Liver (tissue), 9 donors: ENCODE results near the gene SLAIN2. TPM values are rescaled to one million over a fixed set of nuclear protein-coding genes. Genes with fewer than 3 reads are reported as not detected.
A peak's percentile ranks its signal among the peaks of the same experiment; 100 is the strongest.

Experiments
- DNase-seq: peaks from one replicate; pipeline ENCODE4 v3.0.0-alpha.2; 2017; ENCODE audit warnings: low spot score
- H3K27ac ChIP-seq, 2 donors: one replicate each; pipeline ENCODE4 v1.7.0; 2013; ENCODE audit warnings: inconsistent platforms in 2 of 2, low read length in 2 of 2, control low read depth in 1 of 2, low read depth in 1 of 2, mild to moderate bottlenecking in 1 of 2
- H3K27me3 ChIP-seq, 4 donors: one replicate each; pipeline versions ENCODE4 v1.6.1 to v1.7.0; 2013; ENCODE audit warnings: low read length in 3 of 4, inconsistent platforms in 1 of 4, mild to moderate bottlenecking in 1 of 4, moderate library complexity in 1 of 4; ENCODE audit not compliant: control insufficient read depth in 4 of 4, insufficient read depth in 4 of 4
- H3K36me3 ChIP-seq, 4 donors: one replicate each; pipeline versions ENCODE4 v1.6.1 to v1.7.0; 2013; ENCODE audit warnings: low read length in 3 of 4, mild to moderate bottlenecking in 3 of 4, low read depth in 1 of 4, moderate library complexity in 1 of 4; ENCODE audit not compliant: control insufficient read depth in 4 of 4, insufficient read depth in 3 of 4
- H3K4me1 ChIP-seq, 4 donors: one replicate each; pipeline versions ENCODE4 v1.6.1 to v1.7.0; 2013; ENCODE audit warnings: low read length in 3 of 4, mild to moderate bottlenecking in 3 of 4, moderate library complexity in 1 of 4; ENCODE audit not compliant: control insufficient read depth in 4 of 4, insufficient read depth in 4 of 4
- H3K4me3 ChIP-seq, 3 donors: one replicate each; pipeline versions ENCODE4 v1.6.1 to v1.7.0; 2013; ENCODE audit warnings: low read length in 3 of 3, control low read depth in 1 of 3, low read depth in 1 of 3, mild to moderate bottlenecking in 1 of 3
- H3K9ac ChIP-seq, 2 donors: one replicate each; pipeline ENCODE4 v1.7.0; 2013; ENCODE audit warnings: low read length in 2 of 2, mild to moderate bottlenecking in 2 of 2, moderate library complexity in 2 of 2, control low read depth in 1 of 2, low read depth in 1 of 2
- H3K9me3 ChIP-seq, 4 donors: one replicate each; pipeline versions ENCODE4 v1.6.1 to v1.7.0; 2013; ENCODE audit warnings: low read length in 3 of 4; ENCODE audit not compliant: control insufficient read depth in 4 of 4
- EGR1 ChIP-seq, 2 donors: IDR thresholded peaks; 2 replicates each; pipeline ENCODE4 v1.6.1; 2016 to 2018; ENCODE audit warnings: antibody characterized with exemption in 2 of 2, low read depth in 2 of 2
- FOXA1 ChIP-seq: IDR thresholded peaks from 2 replicates; pipeline ENCODE4 v1.6.1; 2016; ENCODE audit warnings: antibody characterized with exemption
- FOXA2 ChIP-seq: IDR thresholded peaks from 2 replicates; pipeline ENCODE4 v1.6.1; 2016; ENCODE audit warnings: antibody characterized with exemption
- HNF4A ChIP-seq, 2 donors: conservative IDR thresholded peaks; 2 replicates each; pipeline ENCODE4 v1.6.1; 2016; ENCODE audit warnings: antibody characterized with exemption in 2 of 2, mild to moderate bottlenecking in 2 of 2
- HNF4G ChIP-seq: IDR thresholded peaks from 2 replicates; pipeline ENCODE4 v1.6.1; 2016; ENCODE audit warnings: antibody characterized with exemption
- JUND ChIP-seq, 2 donors: IDR thresholded peaks; 2 replicates each; pipeline ENCODE4 v1.6.1; 2016; ENCODE audit warnings: antibody characterized with exemption in 2 of 2
- NR2F2 ChIP-seq: IDR thresholded peaks from 2 replicates; pipeline ENCODE4 v1.6.1; 2016; ENCODE audit warnings: antibody characterized with exemption
- RAD21 ChIP-seq, 2 donors: IDR thresholded peaks; 2 replicates each; pipeline ENCODE4 v1.6.1; 2016; ENCODE audit warnings: antibody characterized with exemption in 2 of 2, mild to moderate bottlenecking in 2 of 2
- RXRA ChIP-seq, 2 donors: IDR thresholded peaks; 2 replicates each; pipeline ENCODE4 v1.6.1; 2017 to 2018; ENCODE audit warnings: antibody characterized with exemption in 2 of 2, mild to moderate bottlenecking in 1 of 2
- SP1 ChIP-seq: IDR thresholded peaks from 2 replicates; pipeline ENCODE4 v1.6.1; 2018; ENCODE audit warnings: antibody characterized with exemption, mild to moderate bottlenecking
- TAF1 ChIP-seq: conservative IDR thresholded peaks from 2 replicates; pipeline ENCODE4 v1.6.1; 2016; ENCODE audit warnings: antibody characterized with exemption, mild to moderate bottlenecking
- YY1 ChIP-seq: IDR thresholded peaks from 2 replicates; pipeline ENCODE4 v1.6.1; 2016; ENCODE audit warnings: antibody characterized with exemption, mild to moderate bottlenecking
- WGBS: extraction: QIAGEN DNeasy Blood & Tissue Kit; methylation state at CpG from one replicate; pipeline ENCODE4 v1.1.7; 2013; 5-methylcytosine and 5-hydroxymethylcytosine counted together
- polyA plus RNA-seq, 2 donors: library from polyadenylated mRNA; stranded (reverse) in 1 of 2; unstranded in 1 of 2; fragments of 200-250 nt in 1 of 2; fragments of >200 nt in 1 of 2; fragmentation: Nextera tagmentation in 1 of 2; extraction: Ambion mirVana in 1 of 2; gene quantifications; one replicate each; pipeline versions ENCODE4 v1.2.1 to v1.2.3, GENCODE V29; 2013 to 2015
- total RNA-seq, 2 donors: library from RNA; depleted of rRNA; stranded (reverse); fragments of >200 nt; gene quantifications; one replicate each; pipeline ENCODE4 v1.2.3, GENCODE V29; 2014
- TF ChIP-seq, protein P1 (sequence below): fragments of 150-350 bp; IDR thresholded peaks from 2 replicates; pipeline ENCODE4 v1.5.1; 2017; ENCODE audit warnings: improper control_type of control experiment, low read depth, low read length; ENCODE audit not compliant: missing input control
- TF ChIP-seq, protein P2 (sequence below): IDR thresholded peaks from 2 replicates; pipeline ENCODE4 v1.6.1; 2016; ENCODE audit warnings: antibody characterized with exemption, mild to moderate bottlenecking
- TF ChIP-seq, protein P3 (sequence below): IDR thresholded peaks from 2 replicates; pipeline ENCODE4 v1.6.1; 2016; ENCODE audit warnings: antibody characterized with exemption
- TF ChIP-seq, protein P4 (sequence below): IDR thresholded peaks from 2 replicates; pipeline ENCODE4 v1.6.1; 2016; ENCODE audit warnings: antibody characterized with exemption
- donor health status: healthy.
- donor health status: healthy.
- donor health status: healthy.
- donor health status: healthy.
- donor health status: healthy.

Gene SLAIN2
- total and polyA plus RNA-seq, 4 donors: 12.1 to 32.5 (median 16.6) TPM

DNA sequence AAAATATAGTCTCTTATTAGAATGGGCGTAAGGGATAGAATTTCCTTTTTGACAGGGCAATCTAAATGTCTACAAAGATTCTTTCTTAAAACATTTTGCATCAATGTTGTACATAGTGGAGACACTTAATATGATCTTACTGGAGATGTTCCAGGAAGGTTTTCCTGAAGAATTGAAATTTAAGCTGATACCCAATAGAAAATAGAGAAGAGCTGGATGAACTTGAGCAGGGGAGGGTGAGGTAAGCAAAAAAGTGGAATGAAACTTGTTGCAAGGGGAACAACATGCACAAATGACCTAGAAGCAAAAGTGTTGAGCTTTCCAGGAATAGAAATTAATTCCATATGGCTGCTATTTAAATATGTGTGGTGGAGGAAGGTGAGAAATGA, 19.7 kb downstream of the SLAIN2 start:
- Histone ChIP-seq H3K4me3 (no peak overlapping the region), H3K36me3 (no peaks in the 10 kb centered on the region), H3K27ac (no peak overlapping the region), H3K9me3 (no peaks in the 10 kb centered on the region), H3K9ac (no peak overlapping the region), H3K4me1 (peaks cover 0 to 8% (median under 1%) of the 10 kb centered on the region in 4 donors), H3K27me3 (no peaks in the 10 kb centered on the region)
- WGBS: 94% methylated on average over 1 of the region's 1 CpG
- TF ChIP-seq, protein P1, sequence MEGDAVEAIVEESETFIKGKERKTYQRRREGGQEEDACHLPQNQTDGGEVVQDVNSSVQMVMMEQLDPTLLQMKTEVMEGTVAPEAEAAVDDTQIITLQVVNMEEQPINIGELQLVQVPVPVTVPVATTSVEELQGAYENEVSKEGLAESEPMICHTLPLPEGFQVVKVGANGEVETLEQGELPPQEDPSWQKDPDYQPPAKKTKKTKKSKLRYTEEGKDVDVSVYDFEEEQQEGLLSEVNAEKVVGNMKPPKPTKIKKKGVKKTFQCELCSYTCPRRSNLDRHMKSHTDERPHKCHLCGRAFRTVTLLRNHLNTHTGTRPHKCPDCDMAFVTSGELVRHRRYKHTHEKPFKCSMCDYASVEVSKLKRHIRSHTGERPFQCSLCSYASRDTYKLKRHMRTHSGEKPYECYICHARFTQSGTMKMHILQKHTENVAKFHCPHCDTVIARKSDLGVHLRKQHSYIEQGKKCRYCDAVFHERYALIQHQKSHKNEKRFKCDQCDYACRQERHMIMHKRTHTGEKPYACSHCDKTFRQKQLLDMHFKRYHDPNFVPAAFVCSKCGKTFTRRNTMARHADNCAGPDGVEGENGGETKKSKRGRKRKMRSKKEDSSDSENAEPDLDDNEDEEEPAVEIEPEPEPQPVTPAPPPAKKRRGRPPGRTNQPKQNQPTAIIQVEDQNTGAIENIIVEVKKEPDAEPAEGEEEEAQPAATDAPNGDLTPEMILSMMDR: no peak
- TF ChIP-seq HNF4G: no peak
- TF ChIP-seq FOXA2: no peak
- no peak for TF ChIP-seq SP1
- no peak for TF ChIP-seq NR2F2
- DNase-seq: no peak

DNA sequence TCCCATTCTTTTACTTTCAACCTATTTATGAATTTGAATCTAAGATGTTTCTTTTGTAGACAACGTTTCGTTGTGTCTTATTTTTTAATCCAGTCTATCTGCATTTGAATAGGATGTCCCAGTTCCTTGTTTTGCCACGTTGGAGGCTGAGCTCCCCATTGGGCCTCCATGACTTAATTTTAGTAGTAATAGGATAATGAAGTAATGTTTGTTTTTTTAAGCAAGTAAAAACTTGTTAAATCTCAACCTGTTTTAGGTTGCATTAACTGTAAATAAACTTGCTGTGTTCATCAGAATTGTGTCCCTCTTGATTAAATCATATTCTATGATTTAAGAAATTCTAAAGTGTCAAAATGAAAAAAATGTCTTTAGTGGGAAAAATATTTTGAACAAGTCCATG, 25.3 kb downstream of the SLAIN2 start:
- Histone ChIP-seq H3K36me3 (no peaks in the 10 kb centered on the region), H3K4me1 (peaks cover 0 to 17% (median 10%) of the 10 kb centered on the region in 4 donors), H3K9me3 (no peaks in the 10 kb centered on the region), H3K9ac (no peak overlapping the region), H3K27ac (peak overlapping the region in 1 of 2 donors; percentile 7), H3K27me3 (no peaks in the 10 kb centered on the region), H3K4me3 (no peak overlapping the region)
- no peak for DNase-seq
- TF ChIP-seq, protein P2, sequence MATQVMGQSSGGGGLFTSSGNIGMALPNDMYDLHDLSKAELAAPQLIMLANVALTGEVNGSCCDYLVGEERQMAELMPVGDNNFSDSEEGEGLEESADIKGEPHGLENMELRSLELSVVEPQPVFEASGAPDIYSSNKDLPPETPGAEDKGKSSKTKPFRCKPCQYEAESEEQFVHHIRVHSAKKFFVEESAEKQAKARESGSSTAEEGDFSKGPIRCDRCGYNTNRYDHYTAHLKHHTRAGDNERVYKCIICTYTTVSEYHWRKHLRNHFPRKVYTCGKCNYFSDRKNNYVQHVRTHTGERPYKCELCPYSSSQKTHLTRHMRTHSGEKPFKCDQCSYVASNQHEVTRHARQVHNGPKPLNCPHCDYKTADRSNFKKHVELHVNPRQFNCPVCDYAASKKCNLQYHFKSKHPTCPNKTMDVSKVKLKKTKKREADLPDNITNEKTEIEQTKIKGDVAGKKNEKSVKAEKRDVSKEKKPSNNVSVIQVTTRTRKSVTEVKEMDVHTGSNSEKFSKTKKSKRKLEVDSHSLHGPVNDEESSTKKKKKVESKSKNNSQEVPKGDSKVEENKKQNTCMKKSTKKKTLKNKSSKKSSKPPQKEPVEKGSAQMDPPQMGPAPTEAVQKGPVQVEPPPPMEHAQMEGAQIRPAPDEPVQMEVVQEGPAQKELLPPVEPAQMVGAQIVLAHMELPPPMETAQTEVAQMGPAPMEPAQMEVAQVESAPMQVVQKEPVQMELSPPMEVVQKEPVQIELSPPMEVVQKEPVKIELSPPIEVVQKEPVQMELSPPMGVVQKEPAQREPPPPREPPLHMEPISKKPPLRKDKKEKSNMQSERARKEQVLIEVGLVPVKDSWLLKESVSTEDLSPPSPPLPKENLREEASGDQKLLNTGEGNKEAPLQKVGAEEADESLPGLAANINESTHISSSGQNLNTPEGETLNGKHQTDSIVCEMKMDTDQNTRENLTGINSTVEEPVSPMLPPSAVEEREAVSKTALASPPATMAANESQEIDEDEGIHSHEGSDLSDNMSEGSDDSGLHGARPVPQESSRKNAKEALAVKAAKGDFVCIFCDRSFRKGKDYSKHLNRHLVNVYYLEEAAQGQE: no peak
- no peak for TF ChIP-seq HNF4A (conservative IDR thresholded peaks at IDR 0.05)
- no peak for TF ChIP-seq JUND (IDR thresholded peaks at IDR 0.05)
- TF ChIP-seq YY1: no peak
- no peak for TF ChIP-seq SP1
- TF ChIP-seq FOXA1: no peak
- no peak for TF ChIP-seq FOXA2
- TF ChIP-seq, protein P3, sequence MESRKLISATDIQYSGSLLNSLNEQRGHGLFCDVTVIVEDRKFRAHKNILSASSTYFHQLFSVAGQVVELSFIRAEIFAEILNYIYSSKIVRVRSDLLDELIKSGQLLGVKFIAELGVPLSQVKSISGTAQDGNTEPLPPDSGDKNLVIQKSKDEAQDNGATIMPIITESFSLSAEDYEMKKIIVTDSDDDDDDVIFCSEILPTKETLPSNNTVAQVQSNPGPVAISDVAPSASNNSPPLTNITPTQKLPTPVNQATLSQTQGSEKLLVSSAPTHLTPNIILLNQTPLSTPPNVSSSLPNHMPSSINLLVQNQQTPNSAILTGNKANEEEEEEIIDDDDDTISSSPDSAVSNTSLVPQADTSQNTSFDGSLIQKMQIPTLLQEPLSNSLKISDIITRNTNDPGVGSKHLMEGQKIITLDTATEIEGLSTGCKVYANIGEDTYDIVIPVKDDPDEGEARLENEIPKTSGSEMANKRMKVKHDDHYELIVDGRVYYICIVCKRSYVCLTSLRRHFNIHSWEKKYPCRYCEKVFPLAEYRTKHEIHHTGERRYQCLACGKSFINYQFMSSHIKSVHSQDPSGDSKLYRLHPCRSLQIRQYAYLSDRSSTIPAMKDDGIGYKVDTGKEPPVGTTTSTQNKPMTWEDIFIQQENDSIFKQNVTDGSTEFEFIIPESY: no peak
- no peak for TF ChIP-seq RXRA (IDR thresholded peaks at IDR 0.05)
- WGBS: 57% methylated on average over 3 of the region's 3 CpGs

DNA sequence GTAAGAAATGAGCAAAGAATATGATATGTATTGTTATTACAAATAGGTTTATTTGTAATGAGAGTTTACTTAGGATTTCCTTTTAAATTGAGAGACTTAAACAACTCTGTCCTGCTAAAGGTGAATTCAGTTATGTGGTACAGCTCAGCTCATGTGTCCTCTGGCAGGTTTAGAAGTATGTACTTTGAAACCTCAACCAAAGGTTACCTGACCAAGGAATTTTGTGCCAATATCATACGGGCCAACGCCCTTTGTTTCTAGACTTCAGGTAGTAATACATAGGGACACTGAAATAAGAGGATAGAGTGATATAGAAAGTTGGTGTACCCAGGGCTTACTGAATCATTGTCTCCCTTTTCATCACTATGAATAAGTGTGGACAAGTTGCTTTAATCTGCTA, 25.7 kb downstream of the SLAIN2 start:
- 36% methylated on average over 2 of the region's 2 CpGs for WGBS
- H3K4me3 ChIP-seq: no peak overlapping the region
- H3K4me1 ChIP-seq: peaks cover 0 to 17% (median 10%) of the 10 kb centered on the region in 4 donors
- no peaks in the 10 kb centered on the region for H3K36me3 ChIP-seq
- H3K27me3 ChIP-seq: no peaks in the 10 kb centered on the region
- no peaks in the 10 kb centered on the region for H3K9me3 ChIP-seq
- H3K27ac ChIP-seq: no peak overlapping the region
- DNase-seq: no peak
- H3K9ac ChIP-seq: no peak overlapping the region
- TF ChIP-seq RXRA (IDR thresholded peaks at IDR 0.05) (peak; percentile 59 to 72), EGR1 (IDR thresholded peaks at IDR 0.05; ENCODE audit: low read depth in 2 of 2) (no peak), FOXA1 (no peak), HNF4G (peak; percentile 87), HNF4A (conservative IDR thresholded peaks at IDR 0.05) (peak; percentile 97 to 98), YY1 (no peak), RAD21 (IDR thresholded peaks at IDR 0.05) (peak; percentile 5 to 22), TAF1 (no peak), JUND (IDR thresholded peaks at IDR 0.05) (peak in 1 of 2 donors; percentile 33), SP1 (peak; percentile 52)
- TF ChIP-seq, protein P1: no peak
- TF ChIP-seq, protein P3: no peak
- TF ChIP-seq, protein P4, sequence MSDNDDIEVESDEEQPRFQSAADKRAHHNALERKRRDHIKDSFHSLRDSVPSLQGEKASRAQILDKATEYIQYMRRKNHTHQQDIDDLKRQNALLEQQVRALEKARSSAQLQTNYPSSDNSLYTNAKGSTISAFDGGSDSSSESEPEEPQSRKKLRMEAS: no peak
